Measurements from ENCODE around the gene CHPF2.

DNA sequence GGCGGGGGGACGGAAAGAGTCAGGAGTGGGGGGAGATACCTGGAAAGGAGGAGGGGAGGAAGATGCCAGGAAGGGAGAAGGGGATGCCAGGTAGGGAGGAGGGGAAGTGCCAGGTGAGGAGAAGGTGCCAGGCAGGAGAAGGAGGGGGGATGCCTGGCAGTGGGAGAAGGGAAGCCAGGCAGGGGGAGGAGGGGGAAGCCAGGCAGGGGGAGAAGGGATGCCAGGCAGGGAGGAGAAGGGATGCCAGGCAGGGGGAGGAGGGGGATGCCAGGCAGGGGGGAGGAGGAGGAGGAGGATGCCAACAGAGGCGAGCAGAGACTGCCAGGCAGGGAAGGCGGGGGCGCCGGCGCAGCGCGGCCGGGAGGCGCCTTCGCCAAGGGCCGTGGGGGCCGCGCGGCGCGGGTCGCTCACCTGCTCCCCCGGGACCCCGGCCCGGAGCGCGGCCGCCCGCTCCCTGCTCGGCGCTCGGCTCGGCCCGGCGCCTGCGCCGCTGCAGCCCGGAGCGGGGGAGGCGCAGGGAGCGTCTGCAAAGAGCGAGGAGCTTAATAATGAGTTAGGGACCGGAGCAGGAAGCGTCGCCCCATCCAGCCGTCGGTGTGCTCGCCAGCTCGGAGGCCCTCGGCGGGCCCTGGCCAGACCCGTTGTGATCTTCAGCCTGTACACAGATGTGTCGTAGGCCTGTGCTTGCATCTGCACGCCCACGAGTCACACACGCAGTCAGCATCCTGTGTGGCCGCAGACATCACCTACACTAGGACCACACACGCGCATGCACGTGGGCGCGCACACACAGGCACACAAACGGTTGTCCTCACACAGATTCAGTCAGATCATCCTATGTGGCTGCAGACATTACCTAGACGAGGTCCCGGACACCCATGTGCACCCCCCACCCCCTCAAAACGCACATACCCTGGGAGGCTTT is 44.6 kb downstream of the CHPF2 start:
- TF ChIP-seq POLR2A (IDR thresholded peaks at IDR 0.05), result no peak
- TF ChIP-seq, protein P1, sequence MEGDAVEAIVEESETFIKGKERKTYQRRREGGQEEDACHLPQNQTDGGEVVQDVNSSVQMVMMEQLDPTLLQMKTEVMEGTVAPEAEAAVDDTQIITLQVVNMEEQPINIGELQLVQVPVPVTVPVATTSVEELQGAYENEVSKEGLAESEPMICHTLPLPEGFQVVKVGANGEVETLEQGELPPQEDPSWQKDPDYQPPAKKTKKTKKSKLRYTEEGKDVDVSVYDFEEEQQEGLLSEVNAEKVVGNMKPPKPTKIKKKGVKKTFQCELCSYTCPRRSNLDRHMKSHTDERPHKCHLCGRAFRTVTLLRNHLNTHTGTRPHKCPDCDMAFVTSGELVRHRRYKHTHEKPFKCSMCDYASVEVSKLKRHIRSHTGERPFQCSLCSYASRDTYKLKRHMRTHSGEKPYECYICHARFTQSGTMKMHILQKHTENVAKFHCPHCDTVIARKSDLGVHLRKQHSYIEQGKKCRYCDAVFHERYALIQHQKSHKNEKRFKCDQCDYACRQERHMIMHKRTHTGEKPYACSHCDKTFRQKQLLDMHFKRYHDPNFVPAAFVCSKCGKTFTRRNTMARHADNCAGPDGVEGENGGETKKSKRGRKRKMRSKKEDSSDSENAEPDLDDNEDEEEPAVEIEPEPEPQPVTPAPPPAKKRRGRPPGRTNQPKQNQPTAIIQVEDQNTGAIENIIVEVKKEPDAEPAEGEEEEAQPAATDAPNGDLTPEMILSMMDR (IDR thresholded peaks at IDR 0.05), result no peak

Data from prostate gland (tissue), 2 donors.